Caco-2 (cell line): ENCODE measurements around the gene GRM7. TPM values are rescaled to one million over a fixed set of nuclear protein-coding genes. Genes with fewer than 3 reads are reported as not detected.

Source experiments
- BruUV-seq: library from RNA; stranded (reverse); fragments of 400-500 nt; replicated peaks from 2 replicates; lab custom pipeline; 2021; lab: Mats Ljungman, UMichigan
- CTCF ChIA-PET: fragments of 300-600 bp; sonication (Branson Sonifier 250); formaldehyde crosslinking; loops from one replicate; lab custom pipeline; 2022; ENCODE audit warnings: antibody characterized with exemption; lab: Charles Lee
- POLR2A ChIA-PET: fragments of 300-600 bp; sonication (Branson Sonifier 250); formaldehyde crosslinking; loops from one replicate; lab custom pipeline; 2022; ENCODE audit warnings: antibody characterized with exemption; lab: Charles Lee
- DNase-seq, 2 experiments: peaks; one replicate each; pipeline versions ENCODE4 v3.0.0 to v3.0.0-alpha.2; 2020 to 2022
- H3K27me3 ChIP-seq: replicated peaks from 2 replicates; pipeline ENCODE4 v1.6.0; 2011; ENCODE audit warnings: low read length; ENCODE audit not compliant: control insufficient read depth, insufficient read depth
- H3K36me3 ChIP-seq: 2 replicates; pipeline ENCODE4 v1.5.1; 2011; ENCODE audit warnings: low read length; ENCODE audit not compliant: control insufficient read depth, insufficient read depth
- H3K4me1 ChIP-seq: fragments of 250-450 bp; sonication (Bioruptor Pico); 2 replicates; pipeline ENCODE4 v1.5.1; 2020; ENCODE audit warnings: mild to moderate bottlenecking
- H3K4me3 ChIP-seq: 2 replicates; pipeline ENCODE4 v1.5.1; 2011; ENCODE audit warnings: low read depth, mild to moderate bottlenecking, control low read depth, low read length
- H3K9me3 ChIP-seq: fragments of 250-450 bp; sonication (Bioruptor Pico); 2 replicates; pipeline ENCODE4 v1.5.1; 2020; ENCODE audit warnings: mild to moderate bottlenecking, moderate library complexity
- H3K27ac Mint-ChIP-seq: one replicate; pipeline ENCODE4 v1.8.0; 2022; ENCODE audit warnings: mixed read lengths; ENCODE audit not compliant: unreplicated experiment
- H3K27me3 Mint-ChIP-seq: one replicate; pipeline ENCODE4 v1.8.0; 2022; ENCODE audit warnings: mixed read lengths; ENCODE audit not compliant: insufficient read depth, unreplicated experiment
- H3K36me3 Mint-ChIP-seq: one replicate; pipeline ENCODE4 v1.8.0; 2022; ENCODE audit warnings: mild to moderate bottlenecking, mixed read lengths; ENCODE audit not compliant: insufficient read depth, unreplicated experiment
- H3K4me1 Mint-ChIP-seq: one replicate; pipeline ENCODE4 v1.8.0; 2022; ENCODE audit warnings: low read depth, mixed read lengths; ENCODE audit not compliant: unreplicated experiment
- H3K4me3 Mint-ChIP-seq: one replicate; pipeline ENCODE4 v1.8.0; 2022; ENCODE audit warnings: mild to moderate bottlenecking, moderate library complexity, mixed read lengths; ENCODE audit not compliant: unreplicated experiment
- H3K9me3 Mint-ChIP-seq: one replicate; pipeline ENCODE4 v1.8.0; 2022; ENCODE audit warnings: mixed read lengths; ENCODE audit not compliant: unreplicated experiment
- intact Hi-C: fragments of 100-400 bp; cut with micrococcal nuclease; formaldehyde crosslinking; loops from one replicate; pipeline ENCODE4 v1.10.0; 2022; ENCODE audit not compliant: unreplicated experiment
- total RNA-seq: library from RNA; stranded (reverse); gene quantifications from 2 replicates; pipeline ENCODE4 v1.2.3, GENCODE V29; 2022
- TF ChIP-seq, protein P1 (sequence below), 2 experiments: fragments of 200-600 bp in 1 of 2; IDR thresholded peaks; 1 replicate in 1 of 2; 2 replicates in 1 of 2; pipeline versions ENCODE4 v1.5.1 to v1.8.0; 2011 to 2022; ENCODE audit warnings: antibody characterized with exemption in 1 of 2, control low read depth in 1 of 2, inconsistent platforms in 1 of 2, low read depth in 1 of 2, low read length in 1 of 2, mild to moderate bottlenecking in 1 of 2, moderate library complexity in 1 of 2; ENCODE audit not compliant: insufficient read depth in 1 of 2, severe bottlenecking in 1 of 2, unreplicated experiment in 1 of 2

GRM7 gene
- total RNA-seq, 1 experiment from 2014 or later = not detected

- POLR2A ChIA-PET = no interaction called here
- H3K4me3 Mint-ChIP-seq = no peak overlapping the region
Observed at GRCh38 chr3:7260975-7261374, 400.1 kb downstream of the GRM7 start.

GRCh38 chr3:7263347-7264195 lies 402.7 kb downstream of the GRM7 start:
- no TSS peak for BruUV-seq
- intact Hi-C loops = no loop called here
- peaks cover 10% of the 10 kb centered on the region for H3K9me3 Mint-ChIP-seq
- no peak overlapping the region for H3K4me3 Mint-ChIP-seq
- no peaks in the 10 kb centered on the region for H3K9me3 ChIP-seq
- no peak overlapping the region for H3K4me3 ChIP-seq
- POLR2A ChIA-PET = no interaction called here
- no peaks in the 10 kb centered on the region for H3K36me3 Mint-ChIP-seq
- no peak overlapping the region for H3K27ac Mint-ChIP-seq
- TF ChIP-seq, protein P1, sequence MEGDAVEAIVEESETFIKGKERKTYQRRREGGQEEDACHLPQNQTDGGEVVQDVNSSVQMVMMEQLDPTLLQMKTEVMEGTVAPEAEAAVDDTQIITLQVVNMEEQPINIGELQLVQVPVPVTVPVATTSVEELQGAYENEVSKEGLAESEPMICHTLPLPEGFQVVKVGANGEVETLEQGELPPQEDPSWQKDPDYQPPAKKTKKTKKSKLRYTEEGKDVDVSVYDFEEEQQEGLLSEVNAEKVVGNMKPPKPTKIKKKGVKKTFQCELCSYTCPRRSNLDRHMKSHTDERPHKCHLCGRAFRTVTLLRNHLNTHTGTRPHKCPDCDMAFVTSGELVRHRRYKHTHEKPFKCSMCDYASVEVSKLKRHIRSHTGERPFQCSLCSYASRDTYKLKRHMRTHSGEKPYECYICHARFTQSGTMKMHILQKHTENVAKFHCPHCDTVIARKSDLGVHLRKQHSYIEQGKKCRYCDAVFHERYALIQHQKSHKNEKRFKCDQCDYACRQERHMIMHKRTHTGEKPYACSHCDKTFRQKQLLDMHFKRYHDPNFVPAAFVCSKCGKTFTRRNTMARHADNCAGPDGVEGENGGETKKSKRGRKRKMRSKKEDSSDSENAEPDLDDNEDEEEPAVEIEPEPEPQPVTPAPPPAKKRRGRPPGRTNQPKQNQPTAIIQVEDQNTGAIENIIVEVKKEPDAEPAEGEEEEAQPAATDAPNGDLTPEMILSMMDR (IDR thresholded peaks at IDR 0.05; ENCODE audit: insufficient read depth in 1 of 2, low read depth in 1 of 2, low read length in 1 of 2, severe bottlenecking in 1 of 2, unreplicated experiment in 1 of 2) = no peak
- CTCF ChIA-PET = no interaction called here
- H3K27me3 ChIP-seq = no peaks in the 10 kb centered on the region
- no peak for DNase-seq
- no peaks in the 10 kb centered on the region for H3K36me3 ChIP-seq
- no peaks in the 10 kb centered on the region for H3K4me1 Mint-ChIP-seq
- no peaks in the 10 kb centered on the region for H3K4me1 ChIP-seq
- H3K27me3 Mint-ChIP-seq = peaks cover 2% of the 10 kb centered on the region

More at GRCh38 chr3:7260975-7261374, 400.1 kb downstream of the GRM7 start:
- Mint-ChIP-seq H3K27ac (no peak overlapping the region), H3K4me1 (no peaks in the 10 kb centered on the region), H3K9me3 (peaks cover 12% of the 10 kb centered on the region), H3K36me3 (no peaks in the 10 kb centered on the region), H3K27me3 (peaks cover 4% of the 10 kb centered on the region)
- Histone ChIP-seq H3K27me3 (no peaks in the 10 kb centered on the region), H3K4me3 (no peak overlapping the region), H3K4me1 (no peaks in the 10 kb centered on the region), H3K9me3 (no peaks in the 10 kb centered on the region), H3K36me3 (no peaks in the 10 kb centered on the region)
- TF ChIP-seq, protein P1 (IDR thresholded peaks at IDR 0.05; ENCODE audit: insufficient read depth in 1 of 2, low read depth in 1 of 2, low read length in 1 of 2, severe bottlenecking in 1 of 2, unreplicated experiment in 1 of 2) = no peak
- CTCF ChIA-PET = no interaction called here
- DNase-seq = no peak
- intact Hi-C loops = no loop called here
- BruUV-seq = no TSS peak

DNA sequence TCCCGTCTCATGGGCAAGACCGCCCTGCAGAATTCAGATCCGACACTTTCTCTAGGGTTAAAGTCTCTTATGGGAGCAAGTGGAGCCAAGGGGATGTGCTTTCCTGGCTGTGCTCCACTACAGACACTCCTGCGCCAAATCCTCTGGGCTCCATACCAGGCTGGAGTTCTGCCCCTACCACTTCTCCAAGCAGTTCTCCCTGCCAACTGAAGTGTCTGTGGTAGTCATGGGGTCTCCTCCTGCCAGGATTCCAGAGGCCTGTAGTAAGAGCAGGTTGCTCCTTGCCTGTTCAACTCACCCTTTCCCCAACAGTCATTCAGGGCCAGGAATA lies 403.2 kb downstream of the GRM7 start:
- no peaks in the 10 kb centered on the region for H3K9me3 ChIP-seq
- CTCF ChIA-PET = no interaction called here
- intact Hi-C loops = no loop called here

More for the DNA sequence above, 403.2 kb downstream of the GRM7 start:
- no peaks in the 10 kb centered on the region for H3K27me3 ChIP-seq
- no TSS peak for BruUV-seq
- Mint-ChIP-seq H3K27ac (no peak overlapping the region), H3K36me3 (no peaks in the 10 kb centered on the region), H3K4me1 (no peaks in the 10 kb centered on the region), H3K4me3 (no peak overlapping the region), H3K27me3 (peaks cover 2% of the 10 kb centered on the region), H3K9me3 (peaks cover 9% of the 10 kb centered on the region)
- TF ChIP-seq, protein P1 (IDR thresholded peaks at IDR 0.05; ENCODE audit: insufficient read depth in 1 of 2, low read depth in 1 of 2, low read length in 1 of 2, severe bottlenecking in 1 of 2, unreplicated experiment in 1 of 2) = no peak
- H3K36me3 ChIP-seq = no peaks in the 10 kb centered on the region
- POLR2A ChIA-PET = no interaction called here
- no peak overlapping the region for H3K4me3 ChIP-seq
- H3K4me1 ChIP-seq = no peaks in the 10 kb centered on the region
- DNase-seq = no peak
